ENCODE measurements around the gene PPA2.
"Not testable (repeated sequence)": the region's sequence is repeated elsewhere in the genome, so short reads cannot be mapped to it uniquely, and the experiment has no call there.

The PPA2 gene

GRCh38 chr4:105458001-105458400, 15.9 kb downstream of the PPA2 start:
- no peak for DNase-seq

- DNase-seq = no peak
Measured at GRCh38 chr4:105455998-105456397, 17.9 kb downstream of the PPA2 start.

GRCh38 chr4:105455182-105455581, 18.7 kb downstream of the PPA2 start:
- DNase-seq = no peak

- DNase-seq = no peak
Measured at GRCh38 chr4:105453550-105454205, 20.2 kb downstream of the PPA2 start.

GRCh38 chr4:105451346-105451745, 22.5 kb downstream of the PPA2 start:
- DNase-seq = no peak

GRCh38 chr4:105440890-105441289, 33.0 kb downstream of the PPA2 start:
- DNase-seq = no peak

GRCh38 chr4:105437637-105438036, 36.2 kb downstream of the PPA2 start:
- no peak for DNase-seq

GRCh38 chr4:105436414-105436813, 37.4 kb downstream of the PPA2 start:
- no peak for DNase-seq

GRCh38 chr4:105434940-105435339, 38.9 kb downstream of the PPA2 start:
- no peak for DNase-seq

- no peak for DNase-seq
Measured at GRCh38 chr4:105433421-105433820, 40.4 kb downstream of the PPA2 start.

GRCh38 chr4:105432438-105432837, 41.4 kb downstream of the PPA2 start:
- DNase-seq = no peak

GRCh38 chr4:105430811-105431210, 43.1 kb downstream of the PPA2 start:
- DNase-seq = no peak

- no peak for DNase-seq
Measured at GRCh38 chr4:105426187-105426897, 47.5 kb downstream of the PPA2 start.

- no peak for DNase-seq
Measured at GRCh38 chr4:105422207-105422920, 51.5 kb downstream of the PPA2 start.

GRCh38 chr4:105417624-105418023, 56.2 kb downstream of the PPA2 start:
- DNase-seq = no peak

- DNase-seq = no peak
Measured at GRCh38 chr4:105415281-105415744, 58.5 kb downstream of the PPA2 start.

GRCh38 chr4:105414316-105414715, 59.5 kb downstream of the PPA2 start:
- DNase-seq = no peak

GRCh38 chr4:105409135-105409534, 64.7 kb downstream of the PPA2 start:
- not testable (repeated sequence) for DNase-seq

- DNase-seq = no peak
Measured at GRCh38 chr4:105400901-105401677, 72.8 kb downstream of the PPA2 start.

GRCh38 chr4:105399532-105400161, 74.2 kb downstream of the PPA2 start:
- no peak for DNase-seq

- no peak for DNase-seq
Measured at GRCh38 chr4:105392858-105393257, 81.0 kb downstream of the PPA2 start.

- DNase-seq = no peak
Measured at GRCh38 chr4:105389167-105389566, 84.7 kb downstream of the PPA2 start.

GRCh38 chr4:105387466-105387865, 86.4 kb downstream of the PPA2 start:
- DNase-seq = no peak
